ENCODE data around the gene TMEM121. TPM values are rescaled to one million over a fixed set of nuclear protein-coding genes. Genes with fewer than 3 reads are reported as not detected.

The TMEM121 gene
- polyA plus RNA-seq, 3 donors: 0.08 to 0.11 TPM; not detected in 1

GRCh38 chr14:105549481-105549880 is 23.1 kb downstream of the TMEM121 start:
- Histone ChIP-seq H3K4me1 (ENCODE audit: control insufficient read depth in 1 of 2, insufficient read depth in 2 of 2, low read length in 2 of 2) (no peaks in the 10 kb centered on the region), H3K9ac (ENCODE audit: insufficient read depth, low read length, poor library complexity, severe bottlenecking) (no peak overlapping the region), H3K27ac (ENCODE audit: low read depth in 1 of 2, low read length in 2 of 2) (no peak overlapping the region), H3K79me2 (ENCODE audit: insufficient read depth, low read length) (no peaks in the 10 kb centered on the region), H3K4me3 (replicated peaks in 1 of 3; ENCODE audit: low read depth in 2 of 3, low read length in 3 of 3) (no peak overlapping the region), H4K20me1 (ENCODE audit: insufficient read depth, low read length) (no peaks in the 10 kb centered on the region), H3K27me3 (ENCODE audit: control insufficient read depth in 2 of 2, insufficient read depth in 2 of 2, low read length in 2 of 2) (no peaks in the 10 kb centered on the region), H3K36me3 (replicated peaks in 1 of 2; ENCODE audit: control insufficient read depth in 1 of 2, insufficient read depth in 2 of 2, low read length in 2 of 2) (no peaks in the 10 kb centered on the region), H3K9me3 (replicated peaks in 1 of 2; ENCODE audit: control insufficient read depth in 1 of 2, insufficient read depth in 1 of 2, low read length in 2 of 2) (no peaks in the 10 kb centered on the region), H3K4me2 (replicated peaks; ENCODE audit: extremely low read depth, low read length, poor library complexity, severe bottlenecking) (no peak overlapping the region), H2AFZ (ENCODE audit: insufficient read depth, low read depth, low read length, poor library complexity, severe bottlenecking) (no peak overlapping the region)
- no peak for DNase-seq
- H3K27ac Mint-ChIP-seq: no peak overlapping the region
- intact Hi-C loops (cut with micrococcal nuclease): no loop called here
- H3K36me3 Mint-ChIP-seq: no peaks in the 10 kb centered on the region
- 93% methylated on average over 23 of the region's 23 CpGs for WGBS (ENCODE audit: insufficient coverage)
- H3K9me3 Mint-ChIP-seq: peaks cover 0 to 12% (median 6%) of the 10 kb centered on the region in 7 donors
- H3K27me3 Mint-ChIP-seq (ENCODE audit: low read depth in 3 of 3): peaks cover 2 to 7% (median 3%) of the 10 kb centered on the region in 3 donors
- no peak overlapping the region for H3K4me3 Mint-ChIP-seq
- H3K4me1 Mint-ChIP-seq: no peaks in the 10 kb centered on the region
- TF ChIP-seq CTCF (IDR thresholded peaks at IDR 0.05): no peak

- H3K36me3 ChIP-seq (replicated peaks in 1 of 2; ENCODE audit: control insufficient read depth in 1 of 2, insufficient read depth in 2 of 2, low read length in 2 of 2): no peaks in the 10 kb centered on the region
- no peak overlapping the region for H3K4me3 ChIP-seq (replicated peaks in 1 of 3; ENCODE audit: low read depth in 2 of 3, low read length in 3 of 3)
- H3K4me3 Mint-ChIP-seq: no peak overlapping the region
- no peak for DNase-seq
- H3K9me3 ChIP-seq (replicated peaks in 1 of 2; ENCODE audit: control insufficient read depth in 1 of 2, insufficient read depth in 1 of 2, low read length in 2 of 2): no peaks in the 10 kb centered on the region
- no peaks in the 10 kb centered on the region for H3K4me1 Mint-ChIP-seq
- WGBS (ENCODE audit: insufficient coverage): 94% methylated on average over 4 of the region's 6 CpGs
- H3K4me2 ChIP-seq (replicated peaks; ENCODE audit: extremely low read depth, low read length, poor library complexity, severe bottlenecking): no peak overlapping the region
- intact Hi-C loops (cut with micrococcal nuclease): no loop called here
- H2AFZ ChIP-seq (ENCODE audit: insufficient read depth, low read depth, low read length, poor library complexity, severe bottlenecking): no peak overlapping the region
- TF ChIP-seq CTCF (IDR thresholded peaks at IDR 0.05): no peak
- no peak overlapping the region for H3K9ac ChIP-seq (ENCODE audit: insufficient read depth, low read length, poor library complexity, severe bottlenecking)
- no peaks in the 10 kb centered on the region for H4K20me1 ChIP-seq (ENCODE audit: insufficient read depth, low read length)
- H3K79me2 ChIP-seq (ENCODE audit: insufficient read depth, low read length): no peaks in the 10 kb centered on the region
- no peak overlapping the region for H3K27ac Mint-ChIP-seq
- H3K9me3 Mint-ChIP-seq: peaks cover 0 to 8% (median 0%) of the 10 kb centered on the region in 7 donors
- peaks cover 3 to 11% (median 9%) of the 10 kb centered on the region in 3 donors for H3K27me3 Mint-ChIP-seq (ENCODE audit: low read depth in 3 of 3)
- H3K27me3 ChIP-seq (ENCODE audit: control insufficient read depth in 2 of 2, insufficient read depth in 2 of 2, low read length in 2 of 2): no peaks in the 10 kb centered on the region
- no peak overlapping the region for H3K27ac ChIP-seq (ENCODE audit: low read depth in 1 of 2, low read length in 2 of 2)
- H3K4me1 ChIP-seq (ENCODE audit: control insufficient read depth in 1 of 2, insufficient read depth in 2 of 2, low read length in 2 of 2): no peaks in the 10 kb centered on the region
- no peaks in the 10 kb centered on the region for H3K36me3 Mint-ChIP-seq
Measured at GRCh38 chr14:105554022-105554421, 27.6 kb downstream of the TMEM121 start.

Data from CD14-positive monocyte (primary cell).